CD4-positive, alpha-beta T cell (primary cell): ENCODE data around the gene PRKG1. TPM values are rescaled to one million over a fixed set of nuclear protein-coding genes. Genes with fewer than 3 reads are reported as not detected.
A peak's percentile ranks its signal among the peaks of the same experiment; 100 is the strongest.
"Not testable (repeated sequence)": the region's sequence is repeated elsewhere in the genome, so short reads cannot be mapped to it uniquely, and the experiment has no call there.

Experiments
- ATAC-seq: fragments of 200-7000 bp; cut with Tn5 transposase; one replicate; pipeline ENCODE4 v1.10.0; 2022; ENCODE audit warnings: mild to moderate bottlenecking; ENCODE audit not compliant: poor library complexity
- CTCF ChIA-PET: fragments of 350-600 bp; sonication (Branson Sonifier 250); formaldehyde crosslinking; loops from one replicate; lab custom pipeline; 2021; ENCODE audit warnings: antibody characterized with exemption, inconsistent platforms; lab: Charles Lee
- POLR2A ChIA-PET: fragments of 350-600 bp; sonication (Branson Sonifier 250); formaldehyde crosslinking; loops from one replicate; lab custom pipeline; 2021; ENCODE audit warnings: antibody characterized with exemption, inconsistent platforms; lab: Charles Lee
- DNase-seq, 14 experiments: peaks; one replicate each; pipeline ENCODE4 v3.0.0-alpha.2; 2013 to 2020; ENCODE audit warnings: mixed read lengths in 2 of 14
- H3K27ac ChIP-seq, 2 donors: one replicate each; pipeline versions ENCODE4 v1.5.1 to v1.7.0; 2013; ENCODE audit warnings: low read length in 2 of 2, low read depth in 1 of 2, mild to moderate bottlenecking in 1 of 2
- H3K27me3 ChIP-seq, 2 experiments: 1 replicate in 1 of 2; 2 replicates in 1 of 2; pipeline versions ENCODE4 v1.6.1 to v1.7.0; 2013; ENCODE audit warnings: low read length in 2 of 2, control low read depth in 1 of 2, mild to moderate bottlenecking in 1 of 2, moderate library complexity in 1 of 2; ENCODE audit not compliant: insufficient read depth in 2 of 2, control insufficient read depth in 1 of 2
- H3K36me3 ChIP-seq: one replicate; pipeline ENCODE4 v1.6.1; 2013; ENCODE audit warnings: low read length, control low read depth; ENCODE audit not compliant: insufficient read depth
- H3K4me1 ChIP-seq: one replicate; pipeline ENCODE4 v1.6.1; 2013; ENCODE audit warnings: low read length, control low read depth; ENCODE audit not compliant: insufficient read depth
- H3K4me3 ChIP-seq: one replicate; pipeline ENCODE4 v1.5.1; 2013; ENCODE audit warnings: mild to moderate bottlenecking, low read length, moderate library complexity
- H3K9me3 ChIP-seq, 2 experiments: 1 replicate in 1 of 2; 2 replicates in 1 of 2; pipeline versions ENCODE4 v1.6.1 to v1.7.0; 2013; ENCODE audit warnings: low read length in 2 of 2, mild to moderate bottlenecking in 2 of 2, control low read depth in 1 of 2, moderate library complexity in 1 of 2; ENCODE audit not compliant: control insufficient read depth in 1 of 2, insufficient read depth in 1 of 2
- H3K27ac Mint-ChIP-seq: one replicate; pipeline ENCODE4 v1.8.0; 2020; ENCODE audit warnings: mixed read lengths
- H3K27me3 Mint-ChIP-seq: one replicate; pipeline ENCODE4 v1.8.0; 2021; ENCODE audit warnings: mixed read lengths
- H3K36me3 Mint-ChIP-seq: one replicate; pipeline ENCODE4 v1.8.0; 2021; ENCODE audit warnings: low read depth, mixed read lengths
- H3K4me1 Mint-ChIP-seq: one replicate; pipeline ENCODE4 v1.8.0; 2021; ENCODE audit warnings: low read depth, mixed read lengths
- H3K4me3 Mint-ChIP-seq: one replicate; pipeline ENCODE4 v1.8.0; 2020; ENCODE audit warnings: mild to moderate bottlenecking, mixed read lengths
- H3K9me3 Mint-ChIP-seq: one replicate; pipeline ENCODE4 v1.8.0; 2020; ENCODE audit warnings: mixed read lengths
- CTCF ChIP-seq: fragments of 200-600 bp; IDR thresholded peaks from one replicate; pipeline ENCODE4 v1.8.0; 2022; ENCODE audit warnings: antibody characterized with exemption, mild to moderate bottlenecking
- intact Hi-C, 2 experiments: fragments of 100-400 bp; cut with DNase I in 1 of 2; cut with micrococcal nuclease in 1 of 2; formaldehyde crosslinking; loops; one replicate each; pipeline versions ENCODE4 v1.15.1 to v1.9.0; 2023 to 2025; cut with DNase I, micrococcal nuclease
- total RNA-seq, 174 experiments: library from RNA in 2 of 174; stranded (reverse) in 2 of 174; gene quantifications; one replicate each; pipeline ENCODE4 v1.2.3 and lab custom pipeline; 2021 to 2026

Gene PRKG1
- total RNA-seq, 2 experiments from 2014 or later, result 0.31 TPM; not detected in 1

GRCh38 chr10:51384971-51385370 is 310.7 kb downstream of the PRKG1 start:
- ChIA-PET POLR2A (no interaction called here), CTCF (no interaction called here)
- intact Hi-C loops, result loop anchor here in 1 of 2 experiments (10.0 kb wide), 1 partner anchor 830 kb away; no protein-coding TSS in a partner anchor

GRCh38 chr10:51386248-51386885 is 312.1 kb downstream of the PRKG1 start:
- no peak for DNase-seq
- no peak overlapping the region for H3K4me3 Mint-ChIP-seq
- H3K27me3 Mint-ChIP-seq, result no peaks in the 10 kb centered on the region
- ChIA-PET CTCF (no interaction called here), POLR2A (no interaction called here)
- intact Hi-C loops, result loop anchor here in 1 of 2 experiments (10.0 kb wide), 1 partner anchor 828 kb away; no protein-coding TSS in a partner anchor
- Histone ChIP-seq H3K27me3 (no peaks in the 10 kb centered on the region), H3K27ac (no peak overlapping the region), H3K9me3 (no peaks in the 10 kb centered on the region), H3K4me3 (no peak overlapping the region), H3K4me1 (no peaks in the 10 kb centered on the region), H3K36me3 (no peaks in the 10 kb centered on the region)
- H3K36me3 Mint-ChIP-seq, result no peaks in the 10 kb centered on the region
- no peak for TF ChIP-seq CTCF
- no peaks in the 10 kb centered on the region for H3K4me1 Mint-ChIP-seq
- no peaks in the 10 kb centered on the region for H3K9me3 Mint-ChIP-seq
- no peak overlapping the region for H3K27ac Mint-ChIP-seq
- ATAC-seq, result no peak

More at GRCh38 chr10:51384971-51385370, 310.7 kb downstream of the PRKG1 start:
- Mint-ChIP-seq H3K36me3 (no peaks in the 10 kb centered on the region), H3K4me1 (no peaks in the 10 kb centered on the region), H3K9me3 (no peaks in the 10 kb centered on the region), H3K27me3 (no peaks in the 10 kb centered on the region), H3K27ac (no peak overlapping the region), H3K4me3 (no peak overlapping the region)
- DNase-seq, result no peak
- H3K27me3 ChIP-seq, result no peaks in the 10 kb centered on the region
- H3K27ac ChIP-seq, result no peak overlapping the region
- H3K4me1 ChIP-seq, result no peaks in the 10 kb centered on the region
- no peaks in the 10 kb centered on the region for H3K36me3 ChIP-seq
- H3K4me3 ChIP-seq, result no peak overlapping the region
- no peak for TF ChIP-seq CTCF
- no peak for ATAC-seq
- H3K9me3 ChIP-seq, result no peaks in the 10 kb centered on the region

- ChIA-PET CTCF (interaction anchor here (1.1 kb wide), 1 partner anchor 571 kb away, joined by 3 read pairs; no protein-coding TSS in a partner anchor), POLR2A (no interaction called here)
- no peaks in the 10 kb centered on the region for H3K4me1 Mint-ChIP-seq
- H3K36me3 Mint-ChIP-seq, result no peaks in the 10 kb centered on the region
- H3K9me3 Mint-ChIP-seq, result no peaks in the 10 kb centered on the region
- H3K27me3 Mint-ChIP-seq, result no peaks in the 10 kb centered on the region
- no peak for ATAC-seq
- peak in 12 of 14 experiments; percentile 1 to 45 (median 9) for DNase-seq
- TF ChIP-seq CTCF, result peak; percentile 43
- Histone ChIP-seq H3K27ac (no peak overlapping the region), H3K4me1 (no peaks in the 10 kb centered on the region), H3K4me3 (no peak overlapping the region), H3K9me3 (no peaks in the 10 kb centered on the region), H3K27me3 (no peaks in the 10 kb centered on the region), H3K36me3 (no peaks in the 10 kb centered on the region)
- no peak overlapping the region for H3K27ac Mint-ChIP-seq
- no peak overlapping the region for H3K4me3 Mint-ChIP-seq
- intact Hi-C loops, result loop anchor here (2.0 to 10.0 kb wide), 3 partner anchors 569 to 825 kb away; no protein-coding TSS in a partner anchor
Observed at GRCh38 chr10:51389415-51390321, 315.4 kb downstream of the PRKG1 start.

GRCh38 chr10:51393006-51393405 is 318.7 kb downstream of the PRKG1 start:
- POLR2A ChIA-PET, ATAC-seq, H3K4me1 Mint-ChIP-seq, H3K36me3 ChIP-seq, H3K27me3 Mint-ChIP-seq, H3K9me3 ChIP-seq, H3K27ac ChIP-seq, H3K9me3 Mint-ChIP-seq, CTCF ChIA-PET, H3K27me3 ChIP-seq, H3K27ac Mint-ChIP-seq, DNase-seq, intact Hi-C loops, H3K4me3 Mint-ChIP-seq, H3K36me3 Mint-ChIP-seq, H3K4me3 ChIP-seq, H3K4me1 ChIP-seq: not testable (repeated sequence)
